Measurements from ENCODE around the gene NOTCH2. TPM values are rescaled to one million over a fixed set of nuclear protein-coding genes. Genes with fewer than 3 reads are reported as not detected.

Gene NOTCH2
- total RNA-seq, 4 donors from 2014 or later, result 10.1 to 21.8 (median 15.8) TPM

DNA sequence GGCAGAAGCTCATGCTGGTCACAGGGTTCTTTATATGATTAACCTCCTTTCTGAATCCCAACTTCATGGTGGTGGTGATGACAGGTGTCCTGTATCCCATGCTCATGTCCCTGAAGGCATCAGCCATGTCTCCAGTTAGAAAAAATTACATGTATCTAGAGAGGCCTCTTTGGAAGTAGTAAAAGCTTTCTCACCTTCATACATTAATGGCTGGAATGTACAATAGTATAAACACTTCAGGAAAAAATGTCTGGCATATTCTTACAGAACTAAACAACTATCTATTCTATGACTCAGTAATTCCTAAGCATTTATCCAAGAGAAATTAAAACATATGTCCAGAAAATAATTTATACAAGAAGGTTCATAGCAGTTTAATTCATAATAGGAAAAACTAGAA lies 207.2 kb downstream of the NOTCH2 start:
- H3K27me3 ChIP-seq, result no peaks in the 10 kb centered on the region
- no peak overlapping the region for H3K27ac ChIP-seq
- TF ChIP-seq POLR2A (IDR thresholded peaks at IDR 0.05) (no peak), CTCF (IDR thresholded peaks at IDR 0.05 in 4 of 5, conservative IDR thresholded peaks at IDR 0.05 in 1 of 5) (no peak)
- ATAC-seq (no peak), DNase-seq (no peak)
- no peaks in the 10 kb centered on the region for H3K9me3 ChIP-seq
- no peak overlapping the region for H3K4me3 ChIP-seq
- H3K4me1 ChIP-seq, result no peaks in the 10 kb centered on the region
- H3K36me3 ChIP-seq, result no peaks in the 10 kb centered on the region
- in situ Hi-C loops (cut with MboI; ENCODE audit: low sequenced_read_pairs in 4 of 4) (no loop called here), intact Hi-C loops (cut with DNase I; ENCODE audit: low total_unique reads) (no loop called here)

Other genes with a start within 250 kb of the NOTCH2 start
- not detected for gene ADAM30, start 173.1 kb downstream of the NOTCH2 start, total RNA-seq
- 10 to 100 TPM; 14.6 to 25.1 (median 21.5) TPM for gene SEC22B, start 106.9 kb upstream of the NOTCH2 start, total RNA-seq

All from gastrocnemius medialis (tissue), 4 donors.